ENCODE measurements around the gene KCNE1.

DNA sequence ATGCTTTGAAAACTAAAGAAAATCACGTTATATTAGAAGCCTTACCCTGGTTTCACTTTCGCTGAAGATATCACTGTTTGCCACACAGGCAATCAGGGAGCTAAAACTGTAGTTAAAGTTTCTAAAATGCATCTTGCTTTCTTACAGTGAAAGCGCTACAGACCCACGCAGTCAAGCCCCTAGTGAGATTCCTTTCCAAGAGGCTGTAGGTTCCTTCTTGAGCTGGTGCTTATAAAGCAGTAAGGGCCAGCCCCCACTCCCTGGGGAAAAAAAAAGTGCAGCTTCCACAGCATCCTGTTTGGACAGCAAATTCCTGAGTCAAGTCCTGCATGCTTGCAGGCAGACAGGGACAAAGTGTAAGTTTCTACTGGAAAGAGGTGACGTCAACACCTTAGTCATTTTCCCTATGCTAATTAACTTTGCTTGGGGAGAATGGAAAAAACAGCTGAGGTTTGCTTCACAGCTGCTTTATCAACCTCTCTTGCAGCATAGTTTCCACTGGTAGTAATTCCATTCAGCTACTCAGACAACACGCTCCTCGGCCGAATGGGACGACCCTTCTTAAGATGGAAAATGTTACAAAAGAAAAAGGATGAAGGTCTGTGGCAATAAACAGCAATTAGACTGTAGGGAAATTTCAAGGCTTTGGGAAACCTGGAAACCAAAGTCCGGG lies 14.7 kb upstream of the KCNE1 start:
- no peak for TF ChIP-seq EZH2 (IDR thresholded peaks at IDR 0.05)
- no peak for TF ChIP-seq POLR2AphosphoS5 (IDR thresholded peaks at IDR 0.05; ENCODE audit: borderline replicate concordance, low read depth, low read length)
- TF ChIP-seq FOXP2 (optimal IDR thresholded peaks at IDR 0.05; ENCODE audit: control extremely low read depth, extremely low read length, insufficient read depth) = no peak

All from SK-N-MC (cell line).